HG02943 (cell line): Measurements from ENCODE around the gene AKR7A2.

ENCODE experiments used
- ATAC-seq: cut with Tn5 transposase; IDR thresholded peaks from one replicate; pipeline ENCODE4 v1.9.1; 2021; ENCODE audit warnings: mild to moderate bottlenecking, low read depth, moderate library complexity; ENCODE audit not compliant: unreplicated experiment

Gene AKR7A2

GRCh38 chr1:19326748-19327065 lies 14.8 kb upstream of the AKR7A2 start:
- ATAC-seq, result no peak

DNA sequence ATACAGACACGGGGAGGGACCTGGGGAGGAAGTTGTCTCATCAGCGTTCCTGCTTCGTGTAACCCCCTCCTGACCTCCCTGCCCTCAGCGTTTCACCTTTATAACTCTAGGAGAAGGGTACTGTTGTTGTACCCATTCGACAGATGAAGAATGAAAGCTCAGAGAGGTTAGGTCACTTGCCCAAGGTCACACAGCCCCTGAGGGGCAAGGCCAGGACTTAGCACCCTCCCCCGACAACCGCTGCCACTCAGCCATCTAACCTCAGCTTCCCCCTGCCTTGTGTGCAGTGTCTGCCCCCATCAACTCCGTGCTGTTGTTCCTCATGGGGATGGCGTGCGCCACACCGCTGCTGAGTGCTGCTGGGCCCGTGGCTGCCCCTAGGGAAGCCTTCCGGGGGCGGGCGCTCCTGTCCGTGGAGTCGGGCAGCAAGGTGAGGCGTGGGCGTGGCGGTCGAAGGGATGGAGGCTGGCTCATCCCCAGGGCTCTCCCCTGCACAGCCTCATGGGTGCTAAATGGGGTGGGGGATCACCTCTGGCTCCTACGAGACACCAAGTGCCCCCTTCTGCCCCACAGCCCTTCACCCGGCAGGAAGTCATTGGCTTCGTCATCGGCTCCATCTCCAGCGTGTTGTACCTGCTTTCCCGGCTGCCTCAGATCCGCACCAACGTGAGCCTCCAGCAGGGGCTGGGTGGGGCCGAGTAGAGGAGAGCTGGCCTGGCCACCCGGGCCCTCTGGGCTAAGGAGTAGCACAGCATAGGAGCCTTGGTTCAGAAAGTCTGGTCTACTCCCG lies 14.2 kb upstream of the AKR7A2 start:
- no peak for ATAC-seq

GRCh38 chr1:19325368-19325957 lies 13.5 kb upstream of the AKR7A2 start:
- no peak for ATAC-seq

DNA sequence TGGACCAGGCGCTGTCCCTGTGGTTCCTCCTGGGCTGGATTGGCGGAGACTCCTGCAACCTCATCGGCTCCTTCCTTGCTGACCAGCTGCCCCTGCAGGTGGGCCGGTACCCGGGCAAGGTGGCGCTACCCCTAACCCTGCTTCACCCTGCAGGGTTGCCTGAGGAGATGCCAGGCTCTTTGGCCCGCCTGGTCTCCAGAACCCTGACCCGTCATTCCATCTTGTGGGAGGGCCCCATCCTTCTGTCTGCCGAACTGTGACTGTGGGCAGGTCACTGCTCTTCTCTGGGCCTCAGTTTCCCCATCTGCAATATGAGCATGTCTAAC lies 12.7 kb upstream of the AKR7A2 start:
- ATAC-seq, result no peak

GRCh38 chr1:19323987-19324664 lies 12.2 kb upstream of the AKR7A2 start:
- ATAC-seq, result no peak

DNA sequence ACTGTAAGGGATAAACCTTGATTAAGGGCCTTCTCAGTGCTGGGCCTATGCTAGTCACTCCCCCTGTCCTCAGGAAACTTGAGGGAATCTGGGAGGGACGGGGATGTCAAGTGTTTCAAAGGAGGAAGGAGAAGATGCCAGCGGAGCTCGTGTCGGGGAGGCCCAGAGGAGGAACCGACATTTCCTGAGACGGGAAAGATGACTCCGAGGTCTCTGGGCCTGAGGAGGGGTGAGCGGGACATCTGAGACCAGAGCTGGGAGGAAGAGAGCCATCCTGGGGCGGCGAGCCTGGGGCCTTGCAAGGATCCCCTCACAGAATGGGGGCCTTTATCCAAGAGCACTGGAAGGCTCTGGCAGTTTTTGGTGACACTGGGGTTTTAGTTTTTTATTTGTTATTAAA lies 10.5 kb upstream of the AKR7A2 start:
- ATAC-seq, result no peak

DNA sequence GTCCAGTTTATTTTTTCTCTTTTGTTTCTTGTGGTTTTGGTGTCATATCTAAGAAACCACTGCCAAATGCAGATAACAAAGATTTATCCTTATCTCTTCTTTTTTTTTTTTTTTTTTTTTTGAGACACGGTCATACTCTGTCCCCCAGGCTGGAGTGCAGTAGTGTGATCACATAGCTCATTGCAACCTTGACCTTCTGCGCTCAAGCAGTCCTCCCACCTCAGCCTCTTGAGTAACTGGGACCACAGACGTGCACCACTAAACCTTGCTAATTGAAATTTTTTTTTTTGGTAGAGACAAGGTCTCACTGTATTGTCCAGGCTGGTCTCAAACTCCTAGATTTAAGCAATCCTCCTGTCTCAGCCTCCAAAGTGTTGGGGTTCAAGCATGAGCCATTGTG lies 9.1 kb upstream of the AKR7A2 start:
- ATAC-seq, result no peak

DNA sequence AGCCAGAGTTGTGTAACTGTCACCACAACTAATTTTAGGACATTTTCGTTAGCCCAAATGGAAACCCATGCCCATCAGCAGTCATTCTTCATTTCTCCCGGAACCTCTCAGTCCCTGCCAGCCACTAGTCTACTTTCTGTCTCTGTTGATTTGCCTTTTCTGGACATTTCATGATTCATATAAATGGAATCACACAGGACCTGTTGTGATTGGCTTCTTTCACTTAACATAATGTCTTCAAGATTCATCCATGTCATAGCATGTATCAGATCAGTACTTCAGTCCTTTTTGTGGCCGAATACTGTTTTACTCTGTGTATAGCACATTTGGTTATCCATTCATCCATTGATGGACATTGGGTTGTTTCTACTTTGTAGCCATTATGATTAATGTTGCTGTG lies 7.3 kb upstream of the AKR7A2 start:
- no peak for ATAC-seq

DNA sequence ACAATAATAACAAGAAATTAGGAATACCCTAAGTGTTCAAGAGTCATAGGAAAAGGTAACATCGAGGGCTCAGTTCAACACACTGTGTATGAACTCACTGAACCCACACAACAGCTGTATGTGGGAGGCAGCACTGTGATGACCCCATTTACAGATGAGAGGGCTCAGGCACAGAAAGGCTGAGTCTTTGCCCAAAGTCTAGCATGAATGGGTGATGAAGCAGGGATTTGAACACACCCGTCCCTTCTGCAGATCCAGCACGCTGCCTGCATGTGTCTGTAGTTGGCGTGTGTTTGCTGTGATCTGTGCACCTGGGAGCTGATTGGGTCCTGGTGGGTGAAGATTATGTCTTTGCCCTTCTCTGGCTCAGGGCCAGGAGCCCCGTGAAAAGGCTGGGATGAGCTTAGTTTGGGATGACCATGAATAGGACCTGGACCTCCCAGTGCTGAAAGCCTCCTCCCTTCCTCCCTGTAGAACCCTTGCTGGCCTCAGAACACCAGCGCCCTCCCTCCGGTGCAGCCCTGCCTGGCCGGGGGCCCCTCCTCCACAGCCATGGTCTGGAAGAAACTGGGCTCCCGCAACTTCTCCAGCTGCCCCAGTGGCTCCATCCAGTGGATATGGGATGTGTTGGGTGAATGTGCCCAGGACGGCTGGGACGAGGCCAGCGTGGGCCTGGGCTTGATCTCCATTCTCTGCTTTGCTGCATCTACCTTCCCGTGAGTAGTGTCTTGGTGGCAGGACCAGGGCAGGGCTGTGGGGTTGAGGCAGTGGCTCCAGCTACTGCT lies 5.4 kb upstream of the AKR7A2 start:
- ATAC-seq, result no peak

DNA sequence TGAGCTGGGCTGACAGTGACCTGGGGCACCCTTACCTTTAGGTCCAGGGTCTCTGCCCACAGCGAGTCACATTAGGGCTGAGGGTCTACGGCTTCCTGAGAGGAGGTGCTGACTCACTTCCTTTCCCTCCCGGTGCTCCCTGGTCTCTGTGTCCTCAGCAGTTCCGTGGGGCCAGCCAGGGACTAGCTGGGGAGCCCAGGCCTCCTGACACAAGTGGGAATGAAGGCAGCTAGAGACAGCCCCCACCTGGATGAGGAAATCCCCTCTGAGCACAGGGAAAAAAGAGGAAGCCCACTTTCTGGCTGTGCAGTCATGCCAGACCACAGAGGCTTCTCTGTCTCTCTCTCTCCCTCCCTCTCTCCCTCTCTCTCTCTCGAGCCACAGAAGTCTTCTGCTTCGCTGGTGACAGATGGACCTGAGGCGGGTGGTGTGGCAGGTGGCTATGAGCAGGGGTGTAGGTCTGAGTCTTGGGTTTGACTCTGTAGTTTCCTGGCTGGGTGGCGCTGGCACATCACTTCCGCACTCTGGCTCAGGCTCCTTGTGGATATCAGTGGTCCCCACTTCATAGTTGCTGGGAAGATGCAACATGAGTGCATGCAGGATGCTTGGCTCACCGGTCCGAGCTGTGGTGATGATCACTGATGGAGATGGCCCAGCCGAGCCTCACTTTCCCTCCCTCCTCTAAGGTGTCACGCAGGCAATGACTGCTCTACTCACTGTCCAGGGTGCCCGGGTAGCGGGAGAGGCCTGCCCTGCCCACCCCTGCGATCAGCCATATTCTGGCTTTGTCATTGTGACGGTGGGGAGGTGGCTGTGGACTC lies 3.6 kb upstream of the AKR7A2 start:
- ATAC-seq, result no peak

GRCh38 chr1:19313961-19314882 lies 2.3 kb upstream of the AKR7A2 start:
- no peak for ATAC-seq

DNA sequence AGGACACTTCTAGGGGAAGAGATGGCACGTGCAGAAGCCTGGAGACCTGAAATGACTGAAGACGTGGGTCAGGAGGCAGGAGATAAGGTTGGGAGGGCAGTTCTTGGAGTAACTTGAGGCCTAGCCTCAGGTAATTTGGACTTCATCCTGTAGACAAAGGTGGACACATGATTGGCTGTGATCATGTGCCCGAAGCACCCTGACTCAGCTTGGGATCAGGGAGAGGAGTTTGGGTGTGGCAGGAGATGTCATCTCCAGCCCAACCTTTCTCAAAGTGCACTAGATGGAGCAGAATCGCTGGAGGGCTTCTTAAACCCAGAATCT lies 1.7 kb upstream of the AKR7A2 start:
- ATAC-seq, result no peak

DNA sequence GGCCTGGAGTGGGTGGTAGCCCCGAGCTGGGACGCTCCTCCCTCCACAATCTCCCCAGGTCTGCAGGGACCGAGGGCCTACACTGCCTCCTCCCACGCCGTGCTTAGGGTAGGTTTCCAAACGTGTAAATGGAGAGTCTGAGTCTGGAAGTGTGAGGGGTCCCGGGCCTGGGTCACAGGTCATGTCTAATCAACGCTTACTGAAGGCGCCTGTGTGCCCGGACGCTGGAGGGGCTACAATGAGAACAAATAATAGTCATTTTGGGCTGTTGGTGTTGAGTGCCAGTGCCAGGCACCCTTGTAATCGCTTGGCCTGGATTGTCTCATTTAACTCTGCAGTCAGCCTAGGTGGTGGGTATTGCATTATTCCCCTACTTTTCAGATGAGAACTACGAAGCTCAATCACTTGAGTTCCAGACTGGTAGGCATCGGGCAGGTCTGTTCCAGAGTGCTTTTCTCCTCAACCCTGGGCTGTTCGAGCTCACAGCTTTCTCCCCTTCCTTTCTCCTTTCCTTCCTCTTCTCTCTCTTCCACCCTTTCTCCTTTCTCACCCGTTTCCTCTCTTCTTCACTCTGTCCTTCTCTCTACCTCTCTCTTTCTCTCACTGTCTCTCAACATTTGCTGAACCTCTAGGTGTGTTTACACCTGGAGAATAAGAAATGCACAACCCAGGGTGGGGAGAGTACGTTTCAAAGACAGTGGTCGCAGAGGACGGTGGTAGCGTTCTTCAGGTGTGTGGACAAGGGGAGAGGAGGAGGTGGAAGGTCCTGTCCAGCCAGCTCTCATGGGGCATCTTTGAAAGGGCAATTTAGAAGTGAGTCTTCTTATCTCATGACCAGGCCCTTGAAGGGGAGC lies 1.1 kb upstream of the AKR7A2 start:
- ATAC-seq, result peak; percentile 7

GRCh38 chr1:19311503-19311930 lies 427 bp downstream of the AKR7A2 start:
- peak; percentile 6 for ATAC-seq

- no peak for ATAC-seq
Measured at GRCh38 chr1:19310720-19311502, 1.0 kb downstream of the AKR7A2 start.

GRCh38 chr1:19310061-19310460 lies 1.9 kb downstream of the AKR7A2 start:
- ATAC-seq, result no peak

DNA sequence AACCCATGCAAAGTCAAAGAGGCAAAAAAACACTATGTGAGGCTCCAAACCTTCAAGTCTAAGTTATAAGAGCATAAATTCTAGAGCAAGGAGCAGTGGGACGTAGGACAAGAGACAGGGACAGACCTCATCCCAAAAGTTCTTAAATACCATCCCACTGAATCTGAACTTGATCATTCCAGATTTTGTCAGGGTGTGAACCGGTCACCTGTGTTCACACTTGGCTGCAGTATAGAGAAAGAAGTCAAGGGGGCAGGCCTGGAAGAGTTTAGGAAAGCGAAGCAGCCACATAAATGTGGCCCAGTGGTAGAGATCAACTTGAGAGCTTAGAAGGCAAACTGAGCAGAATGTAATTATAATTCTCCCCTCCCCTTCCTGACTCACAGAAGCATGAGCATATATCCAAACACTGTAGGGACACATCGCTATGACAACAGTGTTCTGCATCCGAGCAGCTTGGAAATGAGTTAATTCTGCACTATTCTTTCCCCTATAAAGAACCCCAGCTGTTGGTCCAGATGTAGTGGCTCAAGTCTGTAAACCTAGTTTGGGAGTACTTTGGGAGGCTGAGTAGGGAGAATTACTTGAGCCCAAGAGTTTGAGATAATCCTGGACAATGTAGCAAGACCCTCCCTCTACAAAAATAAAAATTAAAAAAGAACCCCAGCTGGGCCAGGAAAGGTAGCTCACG lies 2.7 kb downstream of the AKR7A2 start:
- ATAC-seq, result no peak
